ENCODE results near the gene GPR84.

- no peak for TF ChIP-seq CTCF (conservative IDR thresholded peaks at IDR 0.05; ENCODE audit: low read depth in 2 of 2)
- TF ChIP-seq EZH2phosphoT487 (IDR thresholded peaks at IDR 0.05; ENCODE audit: unreplicated experiment), result no peak
- no peak for TF ChIP-seq CREB1 (CRISPR knock-in tag; IDR thresholded peaks at IDR 0.05; ENCODE audit: low read depth)
- TF ChIP-seq POLR2AphosphoS5 (IDR thresholded peaks at IDR 0.05; ENCODE audit: low read depth), result no peak
- no peak for TF ChIP-seq EZH2 (IDR thresholded peaks at IDR 0.05; ENCODE audit: low read depth, unreplicated experiment)
- TF ChIP-seq REST (IDR thresholded peaks at IDR 0.05; ENCODE audit: unreplicated experiment), result no peak
- TF ChIP-seq JUNB (IDR thresholded peaks at IDR 0.05; ENCODE audit: unreplicated experiment), result no peak
- TF ChIP-seq NANOG (IDR thresholded peaks at IDR 0.05; ENCODE audit: borderline replicate concordance), result no peak
These were observed 15.2 kb downstream of the GPR84 start for GRCh38 chr12:54349036-54349435.
